Peyer's patch (tissue), 4 donors: ENCODE results near the gene MAP1B. TPM values are rescaled to one million over a fixed set of nuclear protein-coding genes. Genes with fewer than 3 reads are reported as not detected.

Source experiments
- DNase-seq, 3 donors: peaks; one replicate each; pipeline ENCODE4 v3.0.0-alpha.2; 2017 to 2019
- H3K27ac ChIP-seq, 4 donors: fragments of 200-600 bp; sonication (generic); one replicate each; pipeline ENCODE4 v1.5.1; 2016 to 2019
- H3K27me3 ChIP-seq, 2 donors: fragments of 200-600 bp; sonication (generic); one replicate each; pipeline ENCODE4 v1.5.1; 2019
- H3K36me3 ChIP-seq, 3 donors: fragments of 200-600 bp; sonication (generic); one replicate each; pipeline ENCODE4 v1.5.1; 2016 to 2019
- H3K4me1 ChIP-seq, 4 donors: fragments of 200-600 bp; sonication (generic); one replicate each; pipeline ENCODE4 v1.5.1; 2016 to 2019
- H3K4me3 ChIP-seq, 4 donors: fragments of 200-600 bp; sonication (generic); 1 replicate in 3 of 4; 2 replicates in 1 of 4; pipeline ENCODE4 v1.5.1; 2016 to 2019; ENCODE audit warnings: mild to moderate bottlenecking in 1 of 4
- H3K9me3 ChIP-seq, 4 donors: fragments of 200-600 bp; sonication (generic); one replicate each; pipeline ENCODE4 v1.5.1; 2016 to 2019; ENCODE audit warnings: mild to moderate bottlenecking in 1 of 4
- POLR2A ChIP-seq, 2 donors: fragments of 450-650 bp; IDR thresholded peaks; one replicate each; pipeline ENCODE4 v1.5.1; 2017; ENCODE audit warnings: antibody characterized with exemption in 2 of 2, mild to moderate bottlenecking in 2 of 2, moderate library complexity in 2 of 2
- total RNA-seq, 4 donors: library from RNA; depleted of rRNA; stranded (reverse); fragments of >200 nt; gene quantifications; one replicate each; pipeline ENCODE4 v1.1.0, GENCODE V29; 2016
- TF ChIP-seq, protein P1 (sequence below), 6 experiments: fragments of 450-650 bp in 4 of 6; fragments of 200-600 bp in 2 of 6; sonication (generic) in 1 of 6; IDR thresholded peaks; one replicate each; pipeline ENCODE4 v1.5.1; 2017 to 2019; ENCODE audit warnings: antibody characterized with exemption in 6 of 6, mild to moderate bottlenecking in 3 of 6, moderate library complexity in 1 of 6

The MAP1B gene
- total RNA-seq, 4 donors from 2014 or later, result 16.3 to 38.0 (median 25.7) TPM

DNA sequence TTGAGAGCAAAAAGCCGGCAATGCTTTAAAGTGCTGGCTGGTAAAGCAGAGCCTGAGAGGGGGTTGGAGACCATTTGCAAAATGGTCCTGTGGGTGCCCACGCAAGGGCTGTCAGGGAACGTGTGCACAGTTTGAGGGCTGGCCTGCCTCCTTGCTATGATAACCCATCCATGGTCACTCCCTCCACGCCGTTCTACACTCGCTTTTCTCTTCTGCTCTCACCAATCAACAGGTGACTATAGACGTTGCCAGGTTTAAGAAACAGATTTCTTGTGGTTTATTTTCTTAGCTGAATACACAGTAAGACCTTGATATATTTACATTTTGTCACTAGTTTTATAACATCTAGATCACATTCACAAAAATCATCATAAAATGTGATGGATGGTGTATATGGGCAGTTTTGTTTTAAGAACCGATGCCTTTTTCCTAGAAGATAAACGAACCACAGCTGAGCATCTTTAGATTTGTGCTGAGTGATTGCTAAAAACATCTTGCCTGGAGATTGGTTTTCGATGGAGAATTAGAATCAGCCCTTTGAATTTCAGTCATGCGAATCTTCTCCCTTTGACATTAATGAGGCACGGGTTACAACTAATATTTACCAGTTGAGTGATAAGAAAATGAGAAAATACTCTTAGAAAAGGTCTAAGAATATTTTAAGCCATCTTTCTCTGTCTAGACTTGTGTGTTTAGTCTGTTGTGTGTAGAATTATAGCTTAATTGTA, 13.9 kb downstream of the MAP1B start:
- no peaks in the 10 kb centered on the region for H3K9me3 ChIP-seq
- no peak for DNase-seq
- H3K4me1 ChIP-seq, result no peaks in the 10 kb centered on the region
- H3K4me3 ChIP-seq, result no peak overlapping the region
- TF ChIP-seq, protein P1, sequence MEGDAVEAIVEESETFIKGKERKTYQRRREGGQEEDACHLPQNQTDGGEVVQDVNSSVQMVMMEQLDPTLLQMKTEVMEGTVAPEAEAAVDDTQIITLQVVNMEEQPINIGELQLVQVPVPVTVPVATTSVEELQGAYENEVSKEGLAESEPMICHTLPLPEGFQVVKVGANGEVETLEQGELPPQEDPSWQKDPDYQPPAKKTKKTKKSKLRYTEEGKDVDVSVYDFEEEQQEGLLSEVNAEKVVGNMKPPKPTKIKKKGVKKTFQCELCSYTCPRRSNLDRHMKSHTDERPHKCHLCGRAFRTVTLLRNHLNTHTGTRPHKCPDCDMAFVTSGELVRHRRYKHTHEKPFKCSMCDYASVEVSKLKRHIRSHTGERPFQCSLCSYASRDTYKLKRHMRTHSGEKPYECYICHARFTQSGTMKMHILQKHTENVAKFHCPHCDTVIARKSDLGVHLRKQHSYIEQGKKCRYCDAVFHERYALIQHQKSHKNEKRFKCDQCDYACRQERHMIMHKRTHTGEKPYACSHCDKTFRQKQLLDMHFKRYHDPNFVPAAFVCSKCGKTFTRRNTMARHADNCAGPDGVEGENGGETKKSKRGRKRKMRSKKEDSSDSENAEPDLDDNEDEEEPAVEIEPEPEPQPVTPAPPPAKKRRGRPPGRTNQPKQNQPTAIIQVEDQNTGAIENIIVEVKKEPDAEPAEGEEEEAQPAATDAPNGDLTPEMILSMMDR (IDR thresholded peaks at IDR 0.05), result no peak
- no peak for TF ChIP-seq POLR2A (IDR thresholded peaks at IDR 0.05)
- H3K36me3 ChIP-seq, result no peaks in the 10 kb centered on the region
- H3K27me3 ChIP-seq, result no peaks in the 10 kb centered on the region
- H3K27ac ChIP-seq, result no peak overlapping the region

DNA sequence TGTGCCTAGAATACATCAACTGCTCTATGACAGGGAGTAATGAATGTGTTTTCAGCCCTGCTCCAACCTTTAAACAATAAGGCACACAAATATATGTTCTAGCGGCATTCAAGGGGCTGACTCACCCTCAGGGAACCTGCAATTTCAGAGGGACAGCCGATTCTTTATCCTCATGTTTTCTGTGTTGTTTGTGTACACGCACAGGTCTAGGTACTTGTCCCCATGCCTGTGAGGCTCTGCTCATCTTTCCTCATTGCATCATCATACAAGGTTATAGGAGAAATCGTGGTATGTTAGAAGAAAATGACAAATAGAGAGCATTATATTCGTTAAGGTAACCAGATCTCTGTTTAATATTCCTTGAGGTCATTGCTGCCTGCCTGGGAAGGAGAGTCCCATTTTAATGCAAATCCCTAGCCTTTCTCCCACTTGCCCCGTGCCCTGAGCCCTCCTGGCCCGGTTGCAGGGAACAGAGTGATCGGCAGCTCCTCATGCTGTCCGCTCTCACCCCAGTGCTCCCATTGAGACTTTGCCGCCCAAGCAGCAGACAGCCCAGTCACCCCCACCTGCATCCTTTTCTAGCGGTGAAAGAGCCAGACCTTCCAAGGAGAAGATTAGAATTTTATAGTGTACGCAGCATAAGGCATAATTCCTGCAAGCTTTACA, 14.6 kb downstream of the MAP1B start:
- no peak for TF ChIP-seq POLR2A (IDR thresholded peaks at IDR 0.05)
- TF ChIP-seq, protein P1 (IDR thresholded peaks at IDR 0.05), result no peak
- DNase-seq, result no peak
- H3K27ac ChIP-seq, result no peak overlapping the region

DNA sequence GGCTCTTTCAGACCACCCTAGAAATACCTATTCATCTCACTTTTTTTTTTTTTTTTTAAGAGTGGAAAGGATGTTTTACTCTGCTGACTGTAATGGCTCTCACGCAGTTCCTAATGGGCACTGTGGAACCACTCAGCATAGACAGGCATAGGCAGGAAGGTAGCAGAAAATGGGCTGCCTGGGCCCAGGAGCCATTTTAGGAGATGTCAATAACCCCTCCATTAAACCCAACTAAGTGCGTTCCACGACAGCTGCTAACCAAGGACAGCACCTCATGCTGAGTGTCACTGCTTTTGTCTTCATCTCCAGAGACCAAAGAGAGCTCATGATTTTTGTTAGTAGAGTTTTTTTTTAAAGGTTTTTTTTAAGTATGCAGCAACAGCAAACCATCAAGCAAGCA, 15.3 kb downstream of the MAP1B start:
- TF ChIP-seq POLR2A (IDR thresholded peaks at IDR 0.05), result no peak
- TF ChIP-seq, protein P1 (IDR thresholded peaks at IDR 0.05), result no peak
- no peak overlapping the region for H3K27ac ChIP-seq
- DNase-seq, result no peak
- no peaks in the 10 kb centered on the region for H3K36me3 ChIP-seq
- no peaks in the 10 kb centered on the region for H3K4me1 ChIP-seq
- no peaks in the 10 kb centered on the region for H3K27me3 ChIP-seq
- H3K9me3 ChIP-seq, result no peaks in the 10 kb centered on the region
- no peak overlapping the region for H3K4me3 ChIP-seq

More for the DNA sequence above, 14.6 kb downstream of the MAP1B start:
- H3K36me3 ChIP-seq, result no peaks in the 10 kb centered on the region
- no peak overlapping the region for H3K4me3 ChIP-seq
- H3K9me3 ChIP-seq, result no peaks in the 10 kb centered on the region
- H3K4me1 ChIP-seq, result no peaks in the 10 kb centered on the region
- no peaks in the 10 kb centered on the region for H3K27me3 ChIP-seq

DNA sequence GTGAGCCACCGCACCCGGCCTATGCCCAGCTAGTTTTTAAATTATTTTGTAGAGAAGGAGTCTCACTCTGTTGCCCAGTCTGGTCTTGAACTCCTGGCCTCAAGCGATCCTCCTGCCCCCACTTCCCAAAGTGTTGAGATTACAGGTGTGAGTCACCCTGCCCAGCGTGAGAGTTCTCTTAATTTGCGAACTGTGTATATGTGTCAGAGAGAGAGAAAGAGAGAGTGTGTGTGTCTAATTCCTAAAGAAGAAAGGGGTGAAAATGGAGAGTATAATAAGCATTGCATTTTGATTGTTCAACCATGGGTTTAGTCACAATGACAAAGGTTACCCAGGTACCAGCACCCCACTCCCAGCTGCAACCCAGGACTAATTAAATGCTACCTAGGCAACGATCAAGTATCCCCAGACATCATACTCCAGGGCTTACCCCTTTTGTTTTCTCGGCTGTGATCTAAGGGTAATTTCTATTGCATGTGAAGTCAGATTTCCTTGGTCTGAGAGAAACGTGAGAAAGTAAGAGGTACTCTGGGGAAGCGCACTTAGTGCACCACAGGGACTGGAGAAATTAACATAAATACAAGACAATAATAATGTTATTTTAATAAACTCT, 16.6 kb downstream of the MAP1B start:
- DNase-seq, result no peak
- no peaks in the 10 kb centered on the region for H3K27me3 ChIP-seq
- H3K9me3 ChIP-seq, result no peaks in the 10 kb centered on the region
- no peaks in the 10 kb centered on the region for H3K4me1 ChIP-seq
- no peak for TF ChIP-seq POLR2A (IDR thresholded peaks at IDR 0.05)
- TF ChIP-seq, protein P1 (IDR thresholded peaks at IDR 0.05), result no peak
- no peak overlapping the region for H3K27ac ChIP-seq
- H3K4me3 ChIP-seq, result no peak overlapping the region
- H3K36me3 ChIP-seq, result no peaks in the 10 kb centered on the region

DNA sequence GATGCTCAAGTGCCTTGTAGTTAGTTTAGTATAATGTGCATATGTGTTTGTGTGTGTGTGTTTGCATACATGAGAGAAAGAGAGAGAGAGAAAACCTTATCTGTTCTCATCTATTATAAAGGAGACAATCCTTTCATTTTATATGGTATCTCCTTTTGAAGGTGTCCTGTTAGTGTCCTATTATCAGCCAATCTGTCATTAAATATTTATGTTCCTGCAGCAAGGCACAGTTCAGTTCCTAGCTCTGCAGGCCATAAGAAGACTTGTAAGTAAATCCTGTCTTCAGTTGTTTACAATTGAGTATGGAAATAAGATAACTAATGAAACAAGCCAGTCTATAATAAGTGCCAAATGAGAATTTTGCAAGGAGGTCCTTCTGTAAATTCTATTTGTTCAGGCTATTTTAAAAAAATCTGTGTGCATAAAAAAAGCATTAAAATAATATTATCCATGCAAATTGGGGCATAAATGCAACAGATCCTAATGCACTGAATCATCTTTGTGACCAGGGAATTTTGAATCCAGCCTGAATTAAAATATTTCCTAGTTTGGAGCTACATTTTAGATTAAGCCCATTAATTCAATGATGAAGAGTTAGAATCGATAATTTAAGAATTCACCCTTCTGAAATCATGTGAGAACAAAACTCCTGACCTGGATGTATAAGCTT, 18.1 kb downstream of the MAP1B start:
- Histone ChIP-seq H3K27ac (no peak overlapping the region), H3K27me3 (no peaks in the 10 kb centered on the region), H3K4me3 (no peak overlapping the region), H3K36me3 (no peaks in the 10 kb centered on the region), H3K9me3 (no peaks in the 10 kb centered on the region), H3K4me1 (no peaks in the 10 kb centered on the region)
- no peak for TF ChIP-seq POLR2A (IDR thresholded peaks at IDR 0.05)
- TF ChIP-seq, protein P1 (IDR thresholded peaks at IDR 0.05), result no peak
- no peak for DNase-seq
